Measurements from ENCODE around the gene FAM169A.
A peak's percentile ranks its signal among the peaks of the same experiment; 100 is the strongest.
"Not testable (repeated sequence)": the region's sequence is repeated elsewhere in the genome, so short reads cannot be mapped to it uniquely, and the experiment has no call there.

FAM169A gene

DNA sequence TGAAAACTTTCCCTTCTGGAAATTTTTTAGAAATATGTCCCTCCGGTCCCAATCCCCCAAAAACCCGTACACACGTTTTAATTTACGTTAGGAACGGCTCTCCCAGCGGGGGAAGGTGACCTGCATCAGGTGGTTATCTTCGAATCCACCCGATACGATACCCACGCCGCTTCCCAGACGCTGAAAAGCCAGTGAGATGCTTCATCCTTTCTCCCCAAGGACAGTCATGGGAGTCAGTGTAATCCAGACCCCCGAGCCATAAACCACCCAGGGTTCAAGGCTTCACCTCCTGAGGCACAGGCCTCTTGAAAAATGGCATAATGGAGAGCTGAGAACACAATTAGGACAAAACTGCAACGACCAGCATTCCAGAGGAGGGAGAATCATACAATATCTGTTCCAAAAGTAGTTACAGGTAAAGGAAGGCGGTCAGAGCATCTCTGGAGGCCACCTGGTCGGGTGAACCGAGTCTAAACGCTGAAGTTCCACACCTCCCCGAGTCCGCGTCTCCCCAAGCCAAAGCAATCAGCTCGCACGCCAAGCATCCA lies 857 bp downstream of the FAM169A start:
- POLR2A ChIA-PET (ENCODE audit: low non-redundant PET) = no interaction called here
- DNase-seq (ENCODE audit: low spot score) = peak; percentile 32
- H3K27ac ChIP-seq = peak overlapping the region; percentile 64
- CTCF ChIA-PET = no interaction called here
- TF ChIP-seq, protein P1, sequence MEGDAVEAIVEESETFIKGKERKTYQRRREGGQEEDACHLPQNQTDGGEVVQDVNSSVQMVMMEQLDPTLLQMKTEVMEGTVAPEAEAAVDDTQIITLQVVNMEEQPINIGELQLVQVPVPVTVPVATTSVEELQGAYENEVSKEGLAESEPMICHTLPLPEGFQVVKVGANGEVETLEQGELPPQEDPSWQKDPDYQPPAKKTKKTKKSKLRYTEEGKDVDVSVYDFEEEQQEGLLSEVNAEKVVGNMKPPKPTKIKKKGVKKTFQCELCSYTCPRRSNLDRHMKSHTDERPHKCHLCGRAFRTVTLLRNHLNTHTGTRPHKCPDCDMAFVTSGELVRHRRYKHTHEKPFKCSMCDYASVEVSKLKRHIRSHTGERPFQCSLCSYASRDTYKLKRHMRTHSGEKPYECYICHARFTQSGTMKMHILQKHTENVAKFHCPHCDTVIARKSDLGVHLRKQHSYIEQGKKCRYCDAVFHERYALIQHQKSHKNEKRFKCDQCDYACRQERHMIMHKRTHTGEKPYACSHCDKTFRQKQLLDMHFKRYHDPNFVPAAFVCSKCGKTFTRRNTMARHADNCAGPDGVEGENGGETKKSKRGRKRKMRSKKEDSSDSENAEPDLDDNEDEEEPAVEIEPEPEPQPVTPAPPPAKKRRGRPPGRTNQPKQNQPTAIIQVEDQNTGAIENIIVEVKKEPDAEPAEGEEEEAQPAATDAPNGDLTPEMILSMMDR (conservative IDR thresholded peaks at IDR 0.05; ENCODE audit: low read depth) = no peak

DNA sequence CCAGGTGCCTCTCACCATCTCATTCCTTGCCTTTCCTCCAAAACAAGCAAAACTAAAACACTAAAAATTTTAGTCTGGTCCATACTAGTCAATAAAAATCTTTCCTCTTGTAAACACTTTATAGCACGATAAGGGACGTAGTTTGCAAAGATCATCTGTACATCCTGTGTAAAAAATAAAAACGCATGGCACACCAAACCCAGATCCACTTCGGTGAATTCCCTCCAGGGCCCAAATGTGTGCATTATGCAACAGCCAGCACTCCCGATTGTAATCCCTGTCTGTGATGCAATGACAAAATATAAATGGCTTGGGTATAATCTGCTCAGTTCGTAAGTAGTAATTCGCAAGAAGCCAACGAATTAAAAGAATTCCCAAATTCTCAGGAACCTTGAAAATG lies 1.4 kb downstream of the FAM169A start:
- POLR2A ChIA-PET (ENCODE audit: low non-redundant PET) = no interaction called here
- CTCF ChIA-PET = no interaction called here
- peak; percentile 55 for DNase-seq (ENCODE audit: low spot score)
- TF ChIP-seq, protein P1 (conservative IDR thresholded peaks at IDR 0.05; ENCODE audit: low read depth) = no peak
- no peak overlapping the region for H3K27ac ChIP-seq

DNA sequence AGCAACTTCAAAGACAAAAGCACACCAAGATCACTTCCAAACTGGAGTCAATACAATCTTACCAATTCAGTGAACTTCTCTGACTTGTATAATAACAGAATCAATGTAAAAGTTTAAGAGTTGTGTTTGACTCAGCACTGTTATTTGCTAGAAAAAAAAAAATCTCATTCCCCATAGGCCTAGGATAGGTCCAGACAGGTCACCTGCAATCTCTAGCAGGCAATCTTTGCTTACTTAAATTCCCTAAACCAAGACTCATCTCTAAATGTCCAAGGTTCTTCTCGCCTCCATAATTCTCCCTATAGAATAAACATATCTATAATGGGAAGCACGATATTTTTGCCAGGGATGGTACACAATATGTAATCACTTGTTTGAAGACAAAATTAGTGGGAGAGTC lies 2.5 kb downstream of the FAM169A start:
- TF ChIP-seq, protein P1 (conservative IDR thresholded peaks at IDR 0.05; ENCODE audit: low read depth) = no peak
- ChIA-PET POLR2A (ENCODE audit: low non-redundant PET) (no interaction called here), CTCF (interaction anchor here (0.7 to 0.9 kb wide), 2 partner anchors 50 to 62 kb away, joined by 3 to 4 read pairs; no protein-coding TSS in a partner anchor)
- DNase-seq (ENCODE audit: low spot score) = no peak
- H3K27ac ChIP-seq = no peak overlapping the region

DNA sequence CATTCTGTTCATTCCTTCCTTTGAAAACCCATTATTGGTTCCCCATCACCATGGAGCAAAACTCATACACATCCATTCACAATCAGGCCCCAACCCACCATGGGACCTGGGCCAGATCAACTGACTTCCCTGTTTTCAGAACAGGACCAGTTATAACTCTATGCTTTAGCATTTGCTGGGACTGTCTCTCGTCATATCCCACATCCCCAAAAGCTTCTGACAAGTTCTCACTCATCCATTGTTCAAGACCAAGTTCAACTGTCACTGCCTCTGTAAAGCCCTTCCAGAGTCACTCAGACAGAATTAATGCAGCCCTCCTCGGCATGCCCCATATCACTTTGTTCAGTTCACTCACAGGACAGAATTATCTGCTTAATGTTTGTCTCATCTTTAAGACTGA lies 4.0 kb downstream of the FAM169A start:
- TF ChIP-seq, protein P1 (conservative IDR thresholded peaks at IDR 0.05; ENCODE audit: low read depth) = no peak
- no peak overlapping the region for H3K27ac ChIP-seq
- ChIA-PET POLR2A (ENCODE audit: low non-redundant PET) (no interaction called here), CTCF (no interaction called here)
- DNase-seq (ENCODE audit: low spot score) = no peak

DNA sequence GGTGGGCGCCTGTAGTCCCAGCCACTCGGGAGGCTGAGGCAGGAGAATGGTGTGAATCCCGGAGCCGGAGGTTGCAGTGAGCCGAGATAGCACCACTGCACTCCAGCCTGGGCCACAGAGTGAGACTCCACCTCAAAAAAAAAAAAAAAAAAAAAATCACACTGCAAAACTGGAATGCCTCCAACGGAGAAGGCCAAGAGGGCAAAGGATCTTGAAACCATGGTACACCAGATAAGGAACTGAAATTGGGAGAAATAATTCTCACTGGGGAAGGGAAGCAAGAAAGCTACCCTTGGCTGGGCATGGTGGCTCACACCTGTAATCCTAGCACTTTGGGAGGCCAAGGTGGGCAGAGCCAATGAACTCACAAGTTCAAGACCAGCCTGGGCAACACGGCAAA lies 9.2 kb downstream of the FAM169A start:
- POLR2A ChIA-PET (ENCODE audit: low non-redundant PET); CTCF ChIA-PET; DNase-seq (ENCODE audit: low spot score); H3K27ac ChIP-seq: not testable (repeated sequence)

DNA sequence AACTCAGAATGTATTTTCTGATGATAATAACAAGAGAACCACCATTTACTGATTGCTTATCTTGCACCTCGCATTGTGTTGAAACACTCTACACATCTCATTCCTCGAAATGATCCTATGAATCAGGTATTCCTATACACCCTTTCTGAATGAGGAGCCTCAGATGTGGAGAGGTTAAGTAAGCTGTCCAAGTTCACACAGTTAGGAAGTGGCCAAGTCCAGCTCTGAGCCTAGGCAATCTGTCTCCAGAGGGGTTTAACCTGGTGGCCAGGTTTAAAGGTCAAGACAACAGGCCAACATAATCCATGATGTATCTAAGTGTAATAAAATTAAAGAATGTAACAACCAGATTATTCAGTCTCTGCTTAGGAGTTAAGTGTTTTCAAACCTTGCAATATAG lies 12.9 kb downstream of the FAM169A start:
- POLR2A ChIA-PET (ENCODE audit: low non-redundant PET) = no interaction called here
- H3K27ac ChIP-seq = no peak overlapping the region
- CTCF ChIA-PET = interaction anchor here (0.7 kb wide), 1 partner anchor 931 kb away, joined by 3 read pairs; no protein-coding TSS in a partner anchor
- no peak for DNase-seq (ENCODE audit: low spot score)
- TF ChIP-seq, protein P1 (conservative IDR thresholded peaks at IDR 0.05; ENCODE audit: low read depth) = no peak

DNA sequence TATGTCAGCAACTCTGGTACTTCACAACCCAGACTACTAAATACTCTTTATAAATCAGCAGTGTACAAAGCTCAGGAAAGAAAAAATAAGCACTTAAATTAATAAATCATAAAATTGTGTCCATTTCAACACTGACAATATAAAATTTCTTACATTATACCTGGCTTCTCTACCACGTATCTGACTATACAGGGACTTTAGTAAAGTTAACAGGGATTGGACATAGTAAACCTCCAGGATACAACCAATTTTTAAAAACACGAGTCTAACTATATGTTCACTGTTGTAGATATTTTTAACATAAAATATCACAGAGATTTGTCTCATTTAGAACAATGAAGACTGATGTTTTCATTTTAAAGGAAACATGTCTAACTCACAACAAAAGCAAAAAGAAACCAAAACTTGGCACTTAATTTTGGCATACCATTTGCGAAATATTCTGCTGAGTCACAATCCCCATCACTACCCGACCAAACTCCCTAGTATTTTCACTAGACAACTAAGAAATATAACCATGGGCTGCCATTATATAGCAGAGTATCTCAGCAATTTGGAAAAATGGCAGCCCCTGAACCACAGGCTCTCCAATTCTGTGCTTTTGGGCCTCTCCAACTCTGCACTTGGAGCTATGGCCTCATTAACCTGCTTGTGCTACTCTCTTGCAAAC lies 14.4 kb downstream of the FAM169A start:
- DNase-seq (ENCODE audit: low spot score) = peak; percentile 83
- TF ChIP-seq, protein P1 (conservative IDR thresholded peaks at IDR 0.05; ENCODE audit: low read depth) = no peak
- POLR2A ChIA-PET (ENCODE audit: low non-redundant PET) = no interaction called here
- CTCF ChIA-PET = interaction anchor here (0.6 to 0.7 kb wide), 2 partner anchors 159 to 199 kb away, joined by 3 to 4 read pairs; no protein-coding TSS in a partner anchor
- no peak overlapping the region for H3K27ac ChIP-seq

All from RWPE1 (cell line).